GM23248 (cell line): ENCODE results near the gene ATP6V0E1. TPM values are rescaled to one million over a fixed set of nuclear protein-coding genes. Genes with fewer than 3 reads are reported as not detected.

Experiments
- DNase-seq: peaks from one replicate; pipeline ENCODE4 v3.0.0-alpha.2; 2015
- H2AFZ ChIP-seq: fragments of 200-600 bp; sonication (generic); 2 replicates; pipeline ENCODE4 v1.6.1; 2016; ENCODE audit warnings: antibody characterized with exemption
- H3F3A ChIP-seq: fragments of 200-600 bp; sonication (generic); 2 replicates; pipeline ENCODE4 v1.6.1; 2016; ENCODE audit warnings: mild to moderate bottlenecking, antibody characterized with exemption, mixed run types; ENCODE audit not compliant: insufficient read depth
- H3K27ac ChIP-seq: fragments of 200-600 bp; sonication (generic); 2 replicates; pipeline ENCODE4 v1.5.1; 2016; ENCODE audit warnings: mild to moderate bottlenecking
- H3K27me3 ChIP-seq: fragments of 200-600 bp; sonication (generic); replicated peaks from 2 replicates; pipeline ENCODE4 v1.6.1; 2016; ENCODE audit warnings: mild to moderate bottlenecking; ENCODE audit not compliant: insufficient read depth
- H3K36me3 ChIP-seq: fragments of 200-600 bp; sonication (generic); 2 replicates; pipeline ENCODE4 v1.6.1; 2016; ENCODE audit warnings: low read depth, mild to moderate bottlenecking
- H3K4me1 ChIP-seq: fragments of 200-600 bp; sonication (generic); 2 replicates; pipeline ENCODE4 v1.6.1; 2016; ENCODE audit warnings: mild to moderate bottlenecking; ENCODE audit not compliant: insufficient read depth
- H3K4me2 ChIP-seq: fragments of 200-600 bp; sonication (generic); one replicate; pipeline ENCODE4 v1.6.1; 2016; ENCODE audit warnings: mild to moderate bottlenecking; ENCODE audit not compliant: unreplicated experiment
- H3K4me3 ChIP-seq: fragments of 200-600 bp; sonication (generic); 2 replicates; pipeline ENCODE4 v1.5.1; 2016; ENCODE audit warnings: mild to moderate bottlenecking
- H3K79me2 ChIP-seq: fragments of 200-600 bp; sonication (generic); 2 replicates; pipeline ENCODE4 v1.6.1; 2016; ENCODE audit warnings: mild to moderate bottlenecking; ENCODE audit not compliant: insufficient read depth
- H3K9ac ChIP-seq: fragments of 200-600 bp; sonication (generic); 2 replicates; pipeline ENCODE4 v1.6.1; 2016; ENCODE audit warnings: mild to moderate bottlenecking
- H3K9me2 ChIP-seq: fragments of 200-600 bp; sonication (generic); 2 replicates; pipeline ENCODE4 v1.6.1; 2016; ENCODE audit warnings: mixed run types, mild to moderate bottlenecking, moderate library complexity; ENCODE audit not compliant: insufficient read depth
- H3K9me3 ChIP-seq: fragments of 200-600 bp; sonication (generic); one replicate; pipeline ENCODE4 v1.6.1; 2017; ENCODE audit warnings: low read depth
- H4K20me1 ChIP-seq: fragments of 200-600 bp; sonication (generic); 2 replicates; pipeline ENCODE4 v1.6.0; 2016; ENCODE audit not compliant: insufficient read depth
- EZH2 ChIP-seq: fragments of 200-600 bp; sonication (generic); IDR thresholded peaks from 2 replicates; pipeline ENCODE4 v1.6.1; 2018; ENCODE audit warnings: antibody characterized with exemption, mild to moderate bottlenecking; ENCODE audit not compliant: insufficient read depth, poor library complexity, severe bottlenecking
- EZH2phosphoT487 ChIP-seq: fragments of 200-600 bp; sonication (generic); IDR thresholded peaks from 2 replicates; pipeline ENCODE4 v1.6.1; 2018; ENCODE audit warnings: antibody characterized with exemption, moderate library complexity, mild to moderate bottlenecking, low read depth; ENCODE audit not compliant: insufficient read depth
- WGBS, 2 experiments: methylation state at CpG; one replicate each; pipeline ENCODE4 v1.1.6; 2015 to 2017; ENCODE audit warnings: low lambda C conversion rate in 2 of 2, low coverage in 1 of 2; ENCODE audit errors: missing lambda C conversion rate in 2 of 2; 5-methylcytosine and 5-hydroxymethylcytosine counted together
- in situ Hi-C: fragments of 300-500 bp; cut with MboI; formaldehyde crosslinking; loops from 2 replicates; pipeline ENCODE4 v1.15.0; 2020
- polyA plus RNA-seq: library from polyadenylated mRNA; unstranded; fragments of >200 nt; fragmentation: Nextera tagmentation; extraction: Ambion mirVana; gene quantifications from 2 replicates; pipeline ENCODE4 v1.2.1, GENCODE V29; 2016
- total RNA-seq: library from RNA; depleted of rRNA; stranded (reverse); fragments of >200 nt; shearing (Covaris generic); gene quantifications from 2 replicates; pipeline ENCODE4 v1.2.3, GENCODE V29; 2014

ATP6V0E1 gene
- total and polyA plus RNA-seq, 2 experiments from 2014 or later, result 175 to 675 TPM

GRCh38 chr5:173033923-173034322 is 50.4 kb downstream of the ATP6V0E1 start:
- Histone ChIP-seq H3K79me2 (peaks cover 78% of the 10 kb centered on the region), H3K27me3 (no peaks in the 10 kb centered on the region), H4K20me1 (no peaks in the 10 kb centered on the region), H3K4me2 (no peak overlapping the region), H3K4me3 (no peak overlapping the region), H2AFZ (no peak overlapping the region), H3K9me2 (no peaks in the 10 kb centered on the region), H3K9me3 (no peaks in the 10 kb centered on the region), H3F3A (peaks cover 14% of the 10 kb centered on the region; the same call in 1 of the 2 replicates), H3K9ac (no peak overlapping the region), H3K4me1 (peaks cover 15% of the 10 kb centered on the region), H3K36me3 (no peaks in the 10 kb centered on the region), H3K27ac (no peak overlapping the region)
- in situ Hi-C loops, result no loop called here
- DNase-seq, result no peak
- TF ChIP-seq EZH2phosphoT487 (no peak), EZH2 (no peak)
- WGBS, 2 experiments, result 79 to 84% methylated on average over 6 of the region's 6 CpGs

DNA sequence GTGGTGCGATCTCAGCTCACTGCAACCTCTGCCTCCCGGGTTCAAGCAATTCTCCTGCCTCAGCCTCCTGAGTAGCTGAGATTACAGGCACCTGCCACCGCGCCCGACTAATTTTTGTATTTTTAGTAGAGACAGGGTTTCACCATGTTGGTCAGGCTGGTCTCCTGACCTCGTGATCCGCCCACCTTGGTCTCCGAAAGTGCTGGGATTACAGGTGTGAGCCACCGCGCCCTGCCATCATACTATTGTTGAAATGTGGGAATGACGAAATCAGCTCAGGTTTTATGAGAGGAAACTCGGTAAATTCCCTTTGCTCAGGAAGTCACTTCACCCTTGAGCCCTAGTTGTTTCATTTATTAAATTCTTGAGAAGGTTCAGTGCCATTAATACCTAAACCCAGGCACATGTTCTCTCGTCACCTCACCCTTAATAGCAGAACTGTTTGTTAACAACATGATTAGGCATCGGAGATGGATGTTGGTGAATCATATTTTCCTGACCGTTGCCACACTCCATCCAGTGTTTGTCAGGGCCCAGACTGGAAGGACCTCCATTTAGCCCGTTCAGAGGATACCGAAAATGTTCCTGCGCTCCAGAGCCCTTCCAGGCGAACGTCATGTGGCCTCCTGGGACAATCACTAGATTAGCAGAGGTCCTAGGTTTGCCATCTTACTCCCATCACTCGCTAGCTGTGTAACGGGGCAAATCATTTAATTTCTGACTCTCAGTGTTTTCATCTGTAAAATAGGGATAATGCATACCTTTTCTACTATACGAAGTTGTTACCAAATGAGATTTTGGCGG is 52.5 kb downstream of the ATP6V0E1 start:
- in situ Hi-C loops, result no loop called here

GRCh38 chr5:173039188-173039587 is 55.6 kb downstream of the ATP6V0E1 start:
- no peaks in the 10 kb centered on the region for H3K9me2 ChIP-seq
- H3K36me3 ChIP-seq, result no peaks in the 10 kb centered on the region
- no peaks in the 10 kb centered on the region for H3K27me3 ChIP-seq
- no peak overlapping the region for H3K27ac ChIP-seq
- no peak overlapping the region for H2AFZ ChIP-seq
- H3K9me3 ChIP-seq, result no peaks in the 10 kb centered on the region
- H3K9ac ChIP-seq, result no peak overlapping the region
- no peak overlapping the region for H3K4me2 ChIP-seq
- H3K4me3 ChIP-seq, result no peak overlapping the region
- H4K20me1 ChIP-seq, result no peaks in the 10 kb centered on the region
- in situ Hi-C loops, result no loop called here
- no peak for TF ChIP-seq EZH2phosphoT487
- no peak for TF ChIP-seq EZH2
- no peak for DNase-seq
- peaks cover 11% of the 10 kb centered on the region; the same call in 1 of the 2 replicates for H3F3A ChIP-seq
- H3K79me2 ChIP-seq, result peaks cover 27% of the 10 kb centered on the region
- peaks cover 13% of the 10 kb centered on the region for H3K4me1 ChIP-seq
- 81 to 89% methylated on average over 3 of the region's 3 CpGs for WGBS, 2 experiments

More for the DNA sequence above, 52.5 kb downstream of the ATP6V0E1 start:
- H3K36me3 ChIP-seq, result no peaks in the 10 kb centered on the region
- peak overlapping the region; percentile 32 for H3K9ac ChIP-seq
- peaks cover 13% of the 10 kb centered on the region for H3K4me1 ChIP-seq
- peaks cover 56% of the 10 kb centered on the region for H3K79me2 ChIP-seq
- peak overlapping the region; percentile 72 for H3K4me2 ChIP-seq
- H3K27me3 ChIP-seq, result no peaks in the 10 kb centered on the region
- no peak overlapping the region for H3K4me3 ChIP-seq
- H3F3A ChIP-seq, result peaks cover 14% of the 10 kb centered on the region; the same call in 1 of the 2 replicates
- no peaks in the 10 kb centered on the region for H3K9me2 ChIP-seq
- DNase-seq, result no peak
- TF ChIP-seq EZH2, result no peak
- no peak for TF ChIP-seq EZH2phosphoT487
- no peaks in the 10 kb centered on the region for H4K20me1 ChIP-seq
- H3K9me3 ChIP-seq, result no peaks in the 10 kb centered on the region
- H3K27ac ChIP-seq, result peak overlapping the region; percentile 49
- no peak overlapping the region for H2AFZ ChIP-seq
- WGBS, 2 experiments, result 95% methylated on average over 24 of the region's 24 CpGs

GRCh38 chr5:173039964-173040363 is 56.4 kb downstream of the ATP6V0E1 start:
- no peaks in the 10 kb centered on the region for H4K20me1 ChIP-seq
- H3K79me2 ChIP-seq, result peaks cover 19% of the 10 kb centered on the region
- TF ChIP-seq EZH2phosphoT487, result no peak
- TF ChIP-seq EZH2, result no peak
- no peaks in the 10 kb centered on the region for H3K36me3 ChIP-seq
- H3K4me2 ChIP-seq, result no peak overlapping the region
- 96 to 99% methylated on average over 5 of the region's 5 CpGs for WGBS, 2 experiments
- H3F3A ChIP-seq, result peaks cover 7% of the 10 kb centered on the region; the same call in 1 of the 2 replicates
- no peak overlapping the region for H3K27ac ChIP-seq
- peaks cover 13% of the 10 kb centered on the region for H3K4me1 ChIP-seq
- H2AFZ ChIP-seq, result no peak overlapping the region
- no peak overlapping the region for H3K9ac ChIP-seq
- no peaks in the 10 kb centered on the region for H3K9me2 ChIP-seq
- no peaks in the 10 kb centered on the region for H3K27me3 ChIP-seq
- H3K9me3 ChIP-seq, result no peaks in the 10 kb centered on the region
- H3K4me3 ChIP-seq, result no peak overlapping the region
- in situ Hi-C loops, result no loop called here
- no peak for DNase-seq
